Stromal cell of bone marrow (primary cell): ENCODE data around the gene USP53.
"Not testable (repeated sequence)": the region's sequence is repeated elsewhere in the genome, so short reads cannot be mapped to it uniquely, and the experiment has no call there.

Source experiments
- DNase-seq: peaks from one replicate; pipeline ENCODE4 v3.0.0-alpha.2; 2012; ENCODE audit warnings: low read depth

The USP53 gene

DNA sequence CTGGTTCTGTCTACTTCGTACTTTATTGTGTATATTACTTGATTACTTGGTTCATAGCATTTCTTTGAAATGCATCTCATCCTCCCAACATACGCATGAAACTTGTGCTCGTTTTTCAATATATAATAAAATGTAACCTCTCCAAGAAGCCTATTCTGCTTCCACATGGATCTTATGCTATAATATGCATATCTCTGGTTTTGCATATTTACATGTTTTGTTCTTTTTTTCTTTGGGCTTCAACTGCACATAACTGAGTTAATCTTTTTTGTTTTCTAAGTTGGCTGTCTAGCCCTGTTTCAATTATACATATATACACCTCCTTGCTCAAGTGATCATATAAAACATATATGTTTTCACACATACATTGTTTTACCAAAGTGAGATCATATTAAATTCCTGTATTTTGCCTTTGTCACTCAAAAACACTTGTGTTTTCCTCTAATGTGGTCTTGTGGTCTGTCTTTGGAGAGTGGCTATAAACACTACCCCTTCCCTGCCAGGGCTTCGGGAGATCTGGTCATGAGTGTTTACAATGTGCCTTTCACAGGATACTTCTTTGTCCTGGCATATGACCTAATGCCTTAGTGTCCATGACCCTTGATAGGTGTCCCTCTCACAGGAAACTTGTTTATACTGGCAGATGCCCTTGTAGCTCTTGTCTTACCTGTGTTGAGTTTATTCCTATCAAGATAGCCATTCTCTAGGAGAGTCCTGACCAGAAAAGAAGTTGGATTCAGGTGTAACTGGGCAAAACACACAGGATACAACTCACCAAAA, 17.6 kb downstream of the USP53 start:
- DNase-seq: no peak

DNA sequence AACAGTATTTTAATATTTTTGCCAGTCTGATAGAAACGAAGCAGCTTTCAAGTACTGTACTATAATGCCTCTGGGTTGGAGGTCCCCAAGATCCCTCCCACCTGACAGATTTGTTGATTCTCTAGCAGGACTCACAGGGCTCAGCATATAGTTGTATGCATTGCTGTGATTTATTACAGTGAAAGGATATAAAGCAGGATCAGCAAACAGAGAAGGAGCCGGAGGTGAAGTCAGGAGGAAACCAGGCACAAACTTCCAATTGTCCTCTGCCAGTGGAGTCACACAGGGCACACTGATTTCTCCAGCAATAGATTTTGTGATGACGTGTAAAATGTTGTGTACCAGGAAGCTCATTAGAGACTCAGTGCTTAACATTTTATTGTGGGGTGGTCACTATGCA, 19.0 kb downstream of the USP53 start:
- no peak for DNase-seq

- no peak for DNase-seq
Measured at GRCh38 chr4:119232286-119232685, 19.8 kb downstream of the USP53 start.

DNA sequence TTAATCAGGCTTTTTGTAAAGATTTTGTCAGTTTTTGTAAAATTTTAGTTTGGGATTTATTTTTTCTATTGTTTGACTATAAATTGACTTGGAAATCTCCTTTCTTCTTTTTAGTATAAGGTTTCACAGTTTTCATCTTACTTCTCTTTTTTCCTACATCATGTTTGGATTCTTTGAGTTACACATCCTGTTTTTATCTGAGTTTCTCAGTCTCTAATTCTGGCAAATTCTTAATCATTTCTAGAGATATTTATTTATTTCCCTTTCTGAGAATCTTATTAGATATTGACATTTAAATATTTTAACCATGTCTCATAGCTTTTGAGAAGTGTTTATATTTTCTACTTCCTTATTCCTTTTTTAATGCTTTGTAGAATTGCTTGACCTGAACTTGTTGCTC, 20.7 kb downstream of the USP53 start:
- DNase-seq: no peak

DNA sequence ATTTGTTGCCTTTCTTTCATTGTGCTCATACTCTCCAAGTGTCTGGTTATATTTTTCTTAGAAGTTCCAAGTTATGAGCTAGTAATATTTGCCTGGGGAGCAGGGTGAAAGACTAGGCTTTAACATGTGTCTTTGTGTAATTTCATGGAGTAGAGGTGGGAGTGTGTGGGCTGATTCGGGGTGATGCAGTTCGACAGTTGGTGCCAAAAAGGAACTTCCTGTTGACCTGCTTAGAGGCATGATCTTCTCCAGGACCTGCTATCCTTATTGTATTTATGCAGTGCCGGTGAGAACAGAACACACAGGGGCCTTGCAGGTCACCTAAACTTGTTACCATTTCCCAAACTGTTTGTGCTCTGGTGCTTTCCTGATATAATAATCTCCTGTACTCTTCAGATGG, 21.2 kb downstream of the USP53 start:
- DNase-seq: no peak

DNA sequence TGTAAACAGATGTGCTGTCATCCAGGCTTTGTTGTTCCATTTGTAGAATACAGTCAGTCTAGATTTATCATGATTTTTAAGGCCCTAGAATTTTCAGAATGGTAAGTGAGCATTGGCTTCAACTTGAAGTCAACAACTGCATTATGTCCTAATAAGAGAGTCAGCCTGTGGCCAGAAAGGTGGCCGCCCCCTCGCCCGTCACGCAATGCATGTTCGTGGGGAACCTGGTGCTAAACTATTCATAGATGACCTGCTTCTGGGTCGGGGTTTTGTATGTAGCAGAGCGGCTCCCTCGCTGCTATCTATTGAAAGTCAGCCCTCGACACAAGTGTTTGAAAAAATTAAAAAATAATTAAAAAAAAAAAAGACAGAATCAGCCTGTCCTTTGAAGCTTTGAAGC, 24.7 kb downstream of the USP53 start:
- no peak for DNase-seq

- no peak for DNase-seq
Measured at GRCh38 chr4:119237642-119238041, 25.1 kb downstream of the USP53 start.

DNA sequence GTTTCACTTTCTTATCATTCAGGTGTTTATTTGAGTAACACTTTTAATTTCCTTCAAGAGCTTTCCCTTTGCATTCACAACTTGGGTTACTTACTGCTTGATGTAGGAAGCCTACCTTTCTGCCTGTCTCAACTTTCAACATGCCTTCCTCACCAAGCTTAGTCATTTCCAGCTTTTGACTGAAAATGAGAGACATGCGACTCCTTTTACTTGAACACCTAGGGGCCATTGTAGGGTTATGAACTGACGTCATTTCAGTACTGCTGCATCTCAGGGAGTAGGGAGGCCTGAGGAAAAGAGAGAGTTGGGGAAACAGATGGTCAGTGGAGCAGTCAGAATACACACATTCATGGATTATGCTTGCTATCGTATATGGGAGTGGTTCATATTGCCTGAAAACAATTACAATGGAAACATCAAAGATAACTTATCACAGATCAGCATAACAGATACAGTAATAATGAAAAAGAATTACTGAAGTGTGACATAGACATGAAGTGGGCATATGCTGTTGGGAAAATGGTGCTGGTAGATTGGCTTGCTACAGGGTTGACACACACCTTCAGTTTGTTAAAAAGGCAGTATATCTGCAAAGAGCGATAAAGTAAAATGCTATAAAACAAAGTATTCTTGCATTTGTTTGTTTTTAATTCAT, 25.7 kb downstream of the USP53 start:
- no peak for DNase-seq

GRCh38 chr4:119240128-119240527, 27.6 kb downstream of the USP53 start:
- no peak for DNase-seq

DNA sequence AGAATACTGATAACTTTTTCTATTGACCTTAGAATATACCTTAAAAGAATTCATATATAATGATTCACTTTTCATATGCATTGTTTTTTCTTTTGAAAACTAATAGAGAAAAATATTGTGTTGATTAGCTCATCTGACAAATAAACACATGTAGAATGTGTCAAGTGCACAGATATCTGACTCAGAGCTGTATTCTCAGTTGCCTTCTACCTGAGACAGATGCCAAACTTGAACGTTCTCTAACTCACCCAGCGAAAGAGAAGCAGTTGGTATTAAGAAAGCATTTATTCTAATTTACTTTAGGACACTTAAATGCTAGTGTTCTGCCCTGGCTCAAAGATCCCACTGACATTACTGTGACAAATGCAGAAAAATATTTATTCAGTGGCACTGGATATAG, 28.1 kb downstream of the USP53 start:
- DNase-seq: no peak

- DNase-seq: no peak
Measured at GRCh38 chr4:119242417-119242816, 29.9 kb downstream of the USP53 start.

- DNase-seq: no peak
Measured at GRCh38 chr4:119243868-119244267, 31.4 kb downstream of the USP53 start.

DNA sequence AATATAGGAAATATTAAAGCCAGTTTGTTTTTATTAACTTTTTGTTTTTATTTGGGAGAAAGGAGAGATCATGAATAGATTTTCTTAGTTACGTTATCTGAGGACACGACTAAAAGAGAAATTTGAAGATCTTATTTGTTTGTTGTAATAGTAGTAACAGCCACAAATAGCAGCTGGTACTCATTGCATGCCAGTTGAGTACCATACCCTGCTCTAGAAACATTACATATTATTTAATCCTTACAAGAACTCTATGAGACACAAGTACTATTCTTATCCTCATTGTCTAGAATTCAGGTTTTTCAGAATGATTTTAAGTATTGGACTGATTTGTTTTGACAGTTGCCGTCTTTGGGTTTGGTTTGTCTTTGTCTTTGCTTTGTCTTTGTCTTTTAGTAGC, 31.8 kb downstream of the USP53 start:
- no peak for DNase-seq

- DNase-seq: no peak
Measured at GRCh38 chr4:119244832-119245231, 32.3 kb downstream of the USP53 start.

DNA sequence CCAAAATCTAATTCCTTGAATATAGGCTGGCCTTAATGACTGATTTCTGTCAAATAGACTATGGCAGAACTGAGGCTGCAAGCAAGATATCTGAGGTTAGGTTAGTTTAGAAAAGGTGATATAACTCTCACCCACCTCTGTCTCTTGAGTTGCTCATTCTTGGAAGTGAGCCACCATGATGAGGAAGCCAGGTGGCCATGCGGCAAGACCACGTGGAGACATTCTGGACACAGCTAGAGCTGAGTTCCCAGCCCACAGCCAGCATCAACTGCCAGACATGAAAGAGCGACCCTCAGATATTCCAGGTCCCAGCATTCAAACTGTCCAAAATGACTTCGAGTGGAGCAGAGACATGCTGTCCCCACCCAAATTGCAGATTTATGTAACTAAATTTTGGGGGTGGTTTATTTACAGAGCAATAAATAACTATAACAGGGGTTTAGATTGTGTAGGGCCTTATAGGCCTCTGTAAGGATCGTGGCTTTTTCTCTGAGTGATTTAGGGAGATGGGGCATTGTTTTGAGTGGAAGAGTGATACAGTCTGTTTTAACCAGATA, 33.7 kb downstream of the USP53 start:
- DNase-seq: no peak

- not testable (repeated sequence) for DNase-seq
Measured at GRCh38 chr4:119251037-119251436, 38.5 kb downstream of the USP53 start.

DNA sequence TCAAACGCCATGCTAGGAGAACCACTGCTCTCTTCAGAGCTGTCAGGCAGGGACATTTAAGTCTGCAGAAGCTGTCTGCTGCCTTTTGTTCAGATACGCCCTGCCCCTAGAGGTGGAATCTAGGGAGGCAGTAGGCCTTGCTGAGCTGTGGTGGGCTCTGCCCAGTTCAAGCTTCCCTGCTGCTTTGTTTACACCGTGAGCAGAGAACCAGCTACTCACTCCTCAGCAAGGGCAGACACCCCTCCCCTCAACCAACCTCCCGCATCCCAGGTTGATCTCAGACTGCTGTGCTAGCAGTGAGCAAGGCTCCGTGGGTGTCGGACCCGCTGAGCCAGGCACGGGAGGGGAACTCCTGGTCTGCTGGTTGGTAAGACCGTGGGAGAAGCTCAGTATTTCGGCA, 42.7 kb downstream of the USP53 start:
- DNase-seq: not testable (repeated sequence)

DNA sequence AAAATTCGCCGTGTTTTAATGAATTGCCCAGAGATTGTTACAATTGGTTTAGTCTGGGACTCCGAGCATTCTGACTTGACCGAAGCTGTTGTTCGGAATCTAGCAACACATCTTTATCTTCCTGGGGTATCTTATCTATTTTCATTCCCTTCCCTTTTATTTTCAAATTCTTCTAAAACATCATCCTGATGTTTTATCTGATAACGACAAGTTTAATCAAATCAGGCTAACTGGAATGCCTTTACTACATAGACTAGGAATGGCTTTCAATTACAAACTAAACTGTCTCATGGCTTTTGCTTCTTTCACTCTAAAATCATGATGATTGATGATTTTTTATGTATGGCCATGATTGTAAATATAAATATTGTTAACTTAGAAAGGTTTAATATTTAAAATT, 48.0 kb downstream of the USP53 start:
- no peak for DNase-seq

DNA sequence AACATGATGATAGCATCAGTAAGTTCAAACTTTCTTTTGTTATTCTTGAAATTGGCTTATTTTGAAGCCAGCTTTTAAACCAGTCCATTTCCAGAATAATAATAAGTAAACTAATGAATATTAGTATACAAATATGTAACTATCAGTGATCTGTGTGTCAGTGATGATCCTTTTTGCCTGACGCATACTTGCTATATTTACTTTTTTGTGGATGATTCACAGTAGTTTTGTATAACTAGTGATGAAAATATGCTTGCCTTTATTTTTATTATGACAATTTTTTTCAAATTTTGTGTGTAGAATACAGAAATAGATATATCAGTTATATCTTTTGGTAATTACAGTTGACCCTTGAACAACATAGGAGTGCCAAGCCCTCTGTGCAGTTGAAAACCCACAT, 49.5 kb downstream of the USP53 start:
- DNase-seq: no peak

- no peak for DNase-seq
Measured at GRCh38 chr4:119264743-119265142, 52.2 kb downstream of the USP53 start.

- DNase-seq: no peak
Measured at GRCh38 chr4:119266153-119266552, 53.6 kb downstream of the USP53 start.

GRCh38 chr4:119268466-119268865, 56.0 kb downstream of the USP53 start:
- no peak for DNase-seq

GRCh38 chr4:119271361-119272085, 59.0 kb downstream of the USP53 start:
- DNase-seq: no peak
